Hematopoietic multipotent progenitor cell treated with erythropoietin and hydrocortisone succinate and interleukin-3 and kit ligand, for 6 days (in vitro differentiated cells): ENCODE results near the gene SEMA6A.

Experiments
- DNase-seq: peaks from one replicate; pipeline ENCODE4 v3.0.0-alpha.2; 2015

The SEMA6A gene

DNA sequence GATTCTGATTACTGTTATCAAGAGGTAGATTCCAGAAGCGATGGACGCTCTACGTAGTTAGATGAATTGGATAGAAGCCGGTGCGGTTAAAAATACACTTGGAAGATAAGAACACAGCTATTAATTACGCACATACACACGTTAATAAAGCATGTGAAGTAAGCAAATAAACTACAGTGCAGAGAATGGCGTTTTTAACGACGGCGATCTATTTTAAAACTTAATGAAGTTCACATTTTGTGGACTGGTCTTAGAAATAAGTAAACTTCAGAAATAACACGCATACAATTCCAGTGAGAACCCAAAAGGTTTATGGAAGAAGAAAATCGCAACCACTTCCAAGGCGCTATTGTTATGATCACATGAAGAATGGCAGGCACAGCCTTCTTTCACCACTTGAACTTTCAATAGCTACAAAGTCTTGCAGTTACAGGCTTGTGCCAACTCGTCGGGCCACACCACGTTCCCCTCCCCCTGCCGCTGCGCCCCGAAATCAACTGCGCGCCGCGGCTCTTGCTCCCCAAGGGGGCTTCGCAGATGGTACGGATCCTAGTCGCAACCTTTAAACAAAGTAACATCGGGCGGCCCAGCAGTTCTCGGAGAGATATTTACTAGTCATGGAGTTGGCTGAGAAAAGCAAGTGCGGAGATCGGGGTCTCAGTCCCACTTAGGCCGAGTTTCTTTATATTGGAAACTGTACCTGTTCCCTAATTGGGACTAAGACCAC lies 866 bp upstream of the SEMA6A start:
- peak; percentile 21 for DNase-seq

DNA sequence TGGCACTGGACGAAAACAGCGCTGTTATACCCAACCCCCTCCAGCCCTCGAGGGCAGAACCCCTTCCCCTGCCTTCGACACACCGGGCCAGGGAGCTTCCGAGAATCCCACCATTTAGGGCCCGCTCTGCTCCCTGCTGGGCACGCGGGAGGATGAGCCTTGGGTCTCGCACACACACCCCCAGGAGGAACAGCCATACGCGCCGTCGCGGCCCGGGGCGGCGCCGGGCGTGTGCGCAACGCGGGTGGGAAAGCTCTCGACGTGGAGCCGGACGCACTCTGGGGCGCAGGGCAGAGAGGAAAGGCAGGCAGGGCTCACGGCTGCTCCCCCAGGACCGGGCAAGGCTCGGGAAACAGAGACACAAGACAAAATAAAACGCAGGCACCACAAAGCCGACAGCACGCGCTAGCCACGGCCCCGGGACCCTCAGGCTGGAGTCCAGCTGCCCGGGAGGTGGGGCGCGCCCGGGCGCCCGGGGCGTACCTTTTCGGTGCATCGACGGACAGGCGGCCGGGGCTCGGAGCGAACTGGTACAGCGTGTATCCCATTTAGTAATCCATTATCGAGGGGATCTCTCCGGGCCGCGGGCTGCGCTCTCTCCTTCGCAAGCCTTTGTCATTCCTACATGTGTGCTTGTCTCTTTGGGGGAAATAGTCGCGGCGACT lies 789 bp downstream of the SEMA6A start:
- DNase-seq, result peak; percentile 13

DNA sequence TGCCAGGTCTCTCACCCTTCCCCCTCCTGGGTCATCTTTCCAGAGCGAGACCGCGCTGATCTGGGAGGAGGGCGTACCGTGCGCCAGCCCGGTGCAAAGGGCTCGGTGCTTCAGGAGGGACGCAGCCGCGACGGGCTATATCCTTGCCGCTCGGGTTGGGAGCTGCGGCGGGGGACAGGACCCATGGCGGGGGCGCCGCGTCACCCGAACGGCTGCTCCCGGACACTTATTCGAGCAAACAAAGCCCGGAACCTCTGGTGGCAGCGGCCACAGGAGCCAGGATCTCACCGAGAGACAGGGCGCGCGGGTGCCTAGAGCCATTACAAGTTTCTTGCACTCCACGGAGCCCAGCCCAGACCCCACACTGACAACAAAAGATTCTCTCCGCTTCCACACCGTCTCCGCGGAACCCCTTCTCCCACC lies 1.3 kb downstream of the SEMA6A start:
- DNase-seq, result peak; percentile 15

- peak; percentile 5 for DNase-seq
Observed at GRCh38 chr5:116572350-116573278, 2.0 kb downstream of the SEMA6A start.

DNA sequence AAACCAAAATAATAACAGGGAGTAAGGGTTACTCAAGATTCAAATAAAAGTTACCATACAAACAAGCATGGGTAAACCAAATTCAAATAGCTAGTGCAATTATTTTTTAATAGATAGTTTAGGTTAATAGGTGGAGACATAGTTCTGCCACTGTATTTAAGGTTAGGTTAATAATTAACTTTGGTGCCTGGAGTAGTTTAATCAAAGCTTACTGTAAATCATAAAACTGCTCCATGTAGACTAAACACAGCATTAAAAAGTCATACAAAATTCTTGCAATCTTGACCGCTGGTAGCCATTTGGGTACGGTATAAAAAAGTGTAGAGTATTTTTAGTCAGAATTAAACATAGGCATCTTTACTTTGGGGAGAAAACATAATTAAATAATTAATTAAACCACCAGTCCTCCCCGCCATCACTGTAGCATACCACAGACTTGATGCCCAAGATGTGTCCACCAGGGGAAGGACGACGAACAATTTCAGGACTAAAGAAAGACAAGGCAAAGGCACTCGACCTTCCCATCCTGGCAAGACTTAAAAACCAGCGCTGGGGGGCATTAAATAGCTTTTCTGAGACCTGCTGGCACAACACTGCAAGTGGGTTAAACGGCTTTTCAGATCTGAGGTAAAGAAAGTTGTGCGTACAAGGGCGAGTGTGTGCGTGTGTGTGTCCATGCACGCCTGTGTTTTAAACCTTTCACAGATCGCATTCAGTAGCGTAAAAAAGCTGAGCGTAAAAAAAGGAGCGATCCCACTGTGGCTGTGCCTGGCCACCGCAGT lies 2.9 kb downstream of the SEMA6A start:
- DNase-seq, result peak; percentile 3

DNA sequence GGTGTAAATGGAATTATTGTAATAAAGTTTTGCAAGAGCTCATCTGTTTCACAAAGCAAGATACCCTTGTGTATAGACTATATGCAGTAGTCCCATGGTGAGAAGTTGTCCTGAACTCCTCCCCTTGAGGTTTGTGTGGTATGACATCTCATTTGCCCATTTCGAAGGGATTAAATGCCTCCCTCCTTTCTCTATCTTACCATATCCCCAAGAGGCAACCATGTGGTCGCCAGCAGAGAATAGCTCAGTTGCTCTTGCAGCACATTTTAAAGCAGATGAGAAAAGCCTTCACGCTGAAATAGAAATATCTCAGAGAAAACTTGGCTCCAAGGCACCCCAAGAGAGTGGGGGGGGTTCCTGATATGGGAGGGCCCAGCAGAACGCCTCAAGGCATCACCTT lies 4.6 kb downstream of the SEMA6A start:
- no peak for DNase-seq

GRCh38 chr5:116567106-116567505 lies 7.5 kb downstream of the SEMA6A start:
- no peak for DNase-seq

DNA sequence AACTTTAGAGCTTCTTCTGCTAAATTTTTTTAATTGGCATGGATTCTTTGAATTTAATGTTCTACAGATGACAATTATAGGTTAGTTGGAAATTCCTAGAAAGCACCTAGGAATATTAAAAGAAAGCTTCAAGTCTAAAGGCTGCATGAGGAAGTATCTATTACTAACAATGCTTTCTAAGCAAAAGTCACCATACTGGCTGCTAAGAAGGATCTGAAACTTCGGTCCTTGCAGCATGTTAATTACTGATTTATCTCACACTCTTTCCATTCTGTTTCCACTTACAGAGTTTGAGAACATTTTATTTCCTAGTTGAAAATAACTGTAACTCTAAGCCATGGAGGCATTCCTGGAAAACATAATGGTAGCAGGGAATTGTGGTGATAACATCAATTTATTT lies 8.4 kb downstream of the SEMA6A start:
- DNase-seq, result no peak

DNA sequence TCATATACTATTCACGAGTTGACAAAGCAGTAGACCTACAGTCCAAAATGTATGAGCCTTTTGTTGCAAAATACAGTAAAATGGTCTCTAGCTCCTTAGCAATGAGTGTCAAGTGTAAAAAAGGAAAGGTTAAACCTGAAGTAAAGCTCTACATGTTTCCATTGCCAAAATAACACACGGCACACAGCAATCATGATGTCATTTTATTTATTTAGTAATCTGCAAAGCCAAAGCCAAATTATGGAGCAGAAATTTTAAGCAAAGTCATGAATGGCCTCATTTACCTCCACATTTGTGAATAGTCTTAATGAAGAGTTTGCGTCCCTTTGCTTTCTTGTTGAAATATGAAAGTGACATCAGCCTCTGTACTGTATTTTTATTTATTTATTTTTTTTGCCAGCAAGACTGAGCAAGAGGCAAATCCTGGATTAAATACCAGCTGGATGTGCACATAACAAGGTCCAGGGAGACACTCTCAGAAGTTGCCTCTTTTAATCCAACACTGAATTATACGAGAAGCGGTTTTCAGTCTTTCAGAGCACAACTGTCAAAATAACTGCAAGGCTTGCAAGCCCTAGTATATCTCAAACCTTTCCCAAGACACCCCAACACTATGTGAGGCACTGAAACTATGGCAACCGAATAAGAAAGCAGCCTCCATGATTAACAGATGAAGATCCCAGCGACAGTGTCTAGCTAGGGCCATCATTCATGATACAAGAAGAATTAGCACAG lies 9.7 kb downstream of the SEMA6A start:
- DNase-seq, result no peak

GRCh38 chr5:116564312-116564711 lies 10.3 kb downstream of the SEMA6A start:
- DNase-seq, result no peak

DNA sequence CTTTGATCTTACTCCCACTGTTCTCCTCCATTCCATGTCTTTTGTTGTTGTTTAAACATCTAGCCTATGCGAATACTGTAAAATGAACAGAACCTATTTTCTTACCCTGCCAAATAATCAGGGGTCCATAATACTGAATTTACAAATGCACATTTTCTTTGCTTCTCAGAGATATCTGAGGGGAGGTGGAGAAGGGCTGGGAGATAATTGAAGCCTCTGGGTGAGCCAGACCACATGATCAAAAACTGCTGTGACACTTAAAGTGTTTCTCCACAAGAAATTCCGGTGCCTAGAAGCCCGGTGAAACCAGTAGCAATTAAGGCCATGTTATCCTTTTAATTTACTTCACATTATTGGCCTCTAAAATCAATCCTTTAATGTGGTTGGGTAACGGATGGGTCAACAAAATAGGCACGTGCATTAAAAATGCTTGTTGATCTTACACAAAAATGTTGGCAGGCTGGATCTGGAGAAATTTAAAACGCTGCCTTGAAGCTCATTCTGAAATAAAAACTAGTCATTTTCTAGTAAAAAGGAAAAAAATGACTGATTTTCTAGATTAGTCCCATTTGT lies 10.8 kb downstream of the SEMA6A start:
- no peak for DNase-seq

GRCh38 chr5:116562669-116563068 lies 12.0 kb downstream of the SEMA6A start:
- DNase-seq, result no peak

GRCh38 chr5:116561658-116562057 lies 13.0 kb downstream of the SEMA6A start:
- DNase-seq, result no peak

DNA sequence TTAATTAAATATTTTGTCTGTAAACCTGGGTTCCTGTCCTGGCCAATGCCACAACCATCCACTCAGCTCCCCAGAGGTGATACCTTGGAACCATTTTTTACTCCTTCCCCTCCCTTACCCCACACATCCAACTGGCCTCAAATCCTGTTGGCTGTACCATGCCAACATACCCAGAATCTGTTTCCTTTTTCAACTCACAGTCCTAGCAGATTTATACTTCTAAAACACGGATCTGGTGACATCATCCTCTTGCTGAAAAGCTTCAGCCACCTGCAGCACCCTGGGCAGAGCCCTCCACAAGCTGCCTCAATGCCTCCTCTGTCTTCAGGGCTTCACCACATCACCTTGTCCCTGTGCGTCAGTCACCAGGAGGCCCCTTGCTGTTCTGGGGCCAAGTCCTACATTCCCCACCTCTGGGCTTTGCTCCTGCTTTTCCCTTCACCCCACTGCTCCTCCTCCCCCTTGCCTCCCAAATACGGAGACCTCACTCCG lies 14.9 kb downstream of the SEMA6A start:
- no peak for DNase-seq

DNA sequence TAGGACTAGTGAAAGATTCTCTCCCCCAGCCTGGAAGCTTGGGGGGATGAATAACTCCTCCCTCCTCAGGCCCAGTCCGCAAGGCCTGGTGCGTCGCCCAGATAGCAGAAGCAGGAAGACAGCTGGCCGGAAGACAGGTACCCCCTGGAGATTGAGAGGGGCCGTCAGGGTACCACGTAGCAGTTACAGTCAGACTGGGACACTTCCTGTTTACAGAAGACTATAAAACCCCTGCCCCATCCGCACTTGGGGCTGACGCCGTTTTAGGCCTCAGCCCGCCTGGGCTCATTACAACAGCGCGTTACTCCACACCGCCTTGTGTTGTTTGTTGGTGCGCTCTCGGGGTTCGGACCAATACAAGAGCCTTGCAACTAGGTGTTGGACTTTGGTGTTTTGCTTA lies 15.4 kb downstream of the SEMA6A start:
- DNase-seq, result no peak

- peak; percentile 60 for DNase-seq
Observed at GRCh38 chr5:116557669-116558271, 16.9 kb downstream of the SEMA6A start.

GRCh38 chr5:116554764-116555163 lies 19.9 kb downstream of the SEMA6A start:
- DNase-seq, result no peak

GRCh38 chr5:116553366-116553765 lies 21.3 kb downstream of the SEMA6A start:
- no peak for DNase-seq

DNA sequence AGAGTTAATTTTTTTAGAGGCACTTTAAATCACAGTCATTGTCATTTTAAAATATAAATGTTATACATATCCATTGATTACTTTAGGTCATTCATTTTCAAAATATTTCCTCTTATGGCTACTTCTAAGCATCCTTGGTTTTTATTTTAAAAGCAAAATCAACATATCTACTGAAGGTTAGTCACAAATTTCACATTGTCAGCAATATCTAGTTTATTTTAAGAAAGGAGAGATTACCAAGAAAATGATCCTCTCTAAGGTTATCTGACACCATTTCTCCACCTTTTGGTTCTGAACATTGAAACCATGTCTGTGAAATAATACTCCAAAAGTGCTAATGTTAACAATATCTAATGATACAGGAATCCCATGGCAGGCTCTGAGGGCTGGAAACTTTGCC lies 24.5 kb downstream of the SEMA6A start:
- DNase-seq, result no peak

GRCh38 chr5:116546743-116547124 lies 27.9 kb downstream of the SEMA6A start:
- no peak for DNase-seq
